ENCODE measurements around the gene PROSER3.

The PROSER3 gene

DNA sequence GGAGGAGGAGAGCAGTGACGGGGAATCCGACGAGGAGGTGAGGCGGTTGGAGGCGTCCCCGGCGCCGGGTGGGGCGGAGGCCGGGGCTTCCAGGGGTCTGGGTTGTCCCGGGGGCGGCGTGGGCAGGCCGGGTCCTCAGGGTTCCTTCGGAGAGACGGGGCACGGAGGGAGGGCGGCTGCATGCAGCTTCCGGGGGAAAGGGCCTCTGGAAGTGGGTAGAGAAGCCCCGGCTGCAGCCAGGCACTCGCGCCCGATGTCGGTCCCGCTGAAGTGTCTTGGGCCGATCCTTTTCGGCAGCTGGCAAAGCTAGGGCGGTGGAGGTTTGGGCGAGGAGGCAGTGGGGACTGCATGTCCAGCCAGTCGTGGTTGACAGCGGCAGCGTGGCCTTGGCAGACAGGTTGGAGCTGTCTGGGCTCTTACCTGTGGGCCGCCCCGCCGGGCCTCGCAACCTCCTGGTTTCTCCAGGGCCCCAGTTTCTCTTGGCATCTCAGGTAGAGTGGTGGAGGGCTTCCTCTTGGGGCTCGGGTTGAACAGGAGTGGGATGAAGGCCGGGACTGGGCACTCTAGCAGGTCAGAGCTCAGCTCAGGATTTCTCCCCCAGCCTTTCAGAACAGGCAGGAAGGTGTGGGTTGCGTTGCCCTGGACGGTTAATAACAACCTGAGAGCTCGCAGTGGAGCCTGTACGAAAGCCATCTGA lies 39.5 kb upstream of the PROSER3 start:
- H3K9me3 ChIP-seq (ENCODE audit: control extremely low read depth in 1 of 5, control insufficient read depth in 4 of 5, insufficient read depth in 2 of 5, low read depth in 1 of 5, low read length in 4 of 5), result no peaks in the 10 kb centered on the region
- peaks cover 0 to 45% (median 32%) of the 10 kb centered on the region in 4 experiments for H3K4me1 ChIP-seq (ENCODE audit: control extremely low read depth in 1 of 4, control insufficient read depth in 4 of 4, insufficient read depth in 4 of 4, low read length in 3 of 4)
- H3K27ac ChIP-seq (ENCODE audit: insufficient read depth in 1 of 2, low read depth in 1 of 2, low read length in 2 of 2, poor library complexity in 1 of 2, severe bottlenecking in 2 of 2), result peak overlapping the region; percentile 58 to 83
- ChIA-PET POLR2A (interaction anchor here (1.1 kb wide), 1 partner anchor 27 kb away, joined by 4 read pairs; the partner anchor contains the start of genes PSENEN and U2AF1L4), CTCF (interaction anchor here (0.9 to 1.3 kb wide), 3 partner anchors 10 to 30 kb away, joined by 3 to 5 read pairs (median 4); partner anchors contain the start of gene LIN37)
- H3K4me3 ChIP-seq (ENCODE audit: control insufficient read depth in 1 of 7, extremely low read depth in 1 of 7, insufficient read depth in 4 of 7, low read depth in 2 of 7, low read length in 6 of 7), result peak overlapping the region; percentile 62 to 92 (median 80)
- peak in 2 of 3 donors; percentile 53 to 57 for DNase-seq
- WGBS (ENCODE audit: insufficient coverage), result under 1% methylated on average over 41 of the region's 42 CpGs
- peaks cover 0 to 40% (median 25%) of the 10 kb centered on the region in 4 experiments for H3K36me3 ChIP-seq (ENCODE audit: control insufficient read depth in 4 of 4, insufficient read depth in 4 of 4, low read length in 3 of 4)
- no peaks in the 10 kb centered on the region for H3K27me3 ChIP-seq (replicated peaks in 2 of 5; ENCODE audit: control insufficient read depth in 4 of 5, insufficient read depth in 5 of 5, low read length in 4 of 5)

DNA sequence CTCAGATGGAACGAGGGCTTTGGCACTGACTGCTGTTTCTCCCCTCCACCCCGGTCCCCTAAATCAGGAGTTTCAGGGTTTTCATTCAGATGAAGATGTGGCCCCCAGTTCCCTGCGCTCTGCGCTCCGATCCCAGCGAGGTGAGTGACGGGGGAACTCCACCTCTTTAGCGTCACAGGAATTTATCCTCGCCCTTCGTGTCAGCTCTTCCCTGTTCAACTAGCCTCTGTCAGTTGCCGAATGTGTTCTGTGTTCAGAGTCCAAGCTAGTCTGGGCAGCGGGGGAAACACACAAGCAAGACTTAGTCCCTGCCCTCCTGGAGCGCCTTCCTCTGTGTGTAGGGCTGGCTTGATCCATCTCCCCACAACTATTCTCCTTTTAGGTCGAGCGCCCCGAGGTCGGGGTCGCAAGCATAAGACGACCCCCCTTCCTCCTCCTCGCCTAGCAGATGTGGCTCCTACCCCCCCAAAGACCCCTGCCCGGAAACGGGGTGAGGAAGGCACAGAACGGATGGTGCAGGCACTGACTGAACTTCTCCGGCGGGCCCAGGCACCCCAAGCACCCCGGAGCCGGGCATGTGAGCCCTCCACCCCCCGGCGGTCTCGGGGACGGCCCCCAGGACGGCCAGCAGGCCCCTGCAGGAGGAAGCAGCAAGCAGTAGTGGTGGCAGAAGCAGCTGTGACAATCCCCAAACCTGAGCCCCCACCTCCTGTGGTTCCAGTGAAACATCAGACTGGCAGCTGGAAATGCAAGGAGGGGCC lies 38.4 kb upstream of the PROSER3 start:
- Histone ChIP-seq H3K27me3 (replicated peaks in 2 of 5; ENCODE audit: control insufficient read depth in 4 of 5, insufficient read depth in 5 of 5, low read length in 4 of 5) (no peaks in the 10 kb centered on the region), H3K27ac (ENCODE audit: insufficient read depth in 1 of 2, low read depth in 1 of 2, low read length in 2 of 2, poor library complexity in 1 of 2, severe bottlenecking in 2 of 2) (peak overlapping the region in 1 of 2 experiments; percentile 83), H3K36me3 (ENCODE audit: control insufficient read depth in 4 of 4, insufficient read depth in 4 of 4, low read length in 3 of 4) (peaks cover 0 to 50% (median 36%) of the 10 kb centered on the region in 4 experiments), H3K4me1 (ENCODE audit: control extremely low read depth in 1 of 4, control insufficient read depth in 4 of 4, insufficient read depth in 4 of 4, low read length in 3 of 4) (peaks cover 0 to 40% (median 28%) of the 10 kb centered on the region in 4 experiments), H3K4me3 (ENCODE audit: control insufficient read depth in 1 of 7, extremely low read depth in 1 of 7, insufficient read depth in 4 of 7, low read depth in 2 of 7, low read length in 6 of 7) (peak overlapping the region in 4 of 7 experiments; percentile 75 to 92 (median 84)), H3K9me3 (ENCODE audit: control extremely low read depth in 1 of 5, control insufficient read depth in 4 of 5, insufficient read depth in 2 of 5, low read depth in 1 of 5, low read length in 4 of 5) (no peaks in the 10 kb centered on the region)
- WGBS (ENCODE audit: insufficient coverage), result 98% methylated on average over 23 of the region's 32 CpGs
- POLR2A ChIA-PET, result interaction anchor here (0.6 to 1.1 kb wide), 2 partner anchors 26 to 196 kb away, joined by 4 read pairs; partner anchors contain the start of genes PSENEN and U2AF1L4
- CTCF ChIA-PET, result interaction anchor here (0.9 to 1.3 kb wide), 3 partner anchors 18 to 29 kb away, joined by 3 to 4 read pairs (median 3); partner anchors contain the start of gene LIN37
- no peak for DNase-seq

DNA sequence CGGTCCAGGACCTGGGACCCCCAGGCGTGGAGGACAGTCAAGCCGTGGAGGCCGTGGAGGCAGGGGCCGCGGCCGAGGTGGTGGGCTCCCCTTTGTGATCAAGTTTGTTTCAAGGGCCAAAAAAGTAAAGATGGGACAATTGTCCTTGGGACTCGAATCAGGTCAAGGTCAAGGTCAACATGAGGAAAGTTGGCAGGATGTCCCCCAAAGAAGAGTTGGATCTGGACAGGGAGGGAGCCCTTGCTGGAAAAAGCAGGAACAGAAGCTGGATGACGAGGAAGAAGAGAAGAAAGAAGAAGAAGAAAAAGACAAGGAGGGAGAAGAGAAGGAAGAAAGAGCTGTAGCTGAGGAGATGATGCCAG lies 37.8 kb upstream of the PROSER3 start:
- DNase-seq, result no peak
- no peak overlapping the region for H3K4me3 ChIP-seq (ENCODE audit: control insufficient read depth in 1 of 7, extremely low read depth in 1 of 7, insufficient read depth in 4 of 7, low read depth in 2 of 7, low read length in 6 of 7)
- ChIA-PET CTCF (interaction anchor here (1.3 kb wide), 1 partner anchor 20 kb away, joined by 3 read pairs; no protein-coding TSS in a partner anchor), POLR2A (no interaction called here)
- H3K36me3 ChIP-seq (ENCODE audit: control insufficient read depth in 4 of 4, insufficient read depth in 4 of 4, low read length in 3 of 4), result peaks cover 0 to 56% (median 42%) of the 10 kb centered on the region in 4 experiments
- 90% methylated on average over 8 of the region's 9 CpGs for WGBS (ENCODE audit: insufficient coverage)
- no peaks in the 10 kb centered on the region for H3K27me3 ChIP-seq (replicated peaks in 2 of 5; ENCODE audit: control insufficient read depth in 4 of 5, insufficient read depth in 5 of 5, low read length in 4 of 5)
- H3K4me1 ChIP-seq (ENCODE audit: control extremely low read depth in 1 of 4, control insufficient read depth in 4 of 4, insufficient read depth in 4 of 4, low read length in 3 of 4), result peaks cover 0 to 35% (median 28%) of the 10 kb centered on the region in 4 experiments
- no peaks in the 10 kb centered on the region for H3K9me3 ChIP-seq (ENCODE audit: control extremely low read depth in 1 of 5, control insufficient read depth in 4 of 5, insufficient read depth in 2 of 5, low read depth in 1 of 5, low read length in 4 of 5)
- no peak overlapping the region for H3K27ac ChIP-seq (ENCODE audit: insufficient read depth in 1 of 2, low read depth in 1 of 2, low read length in 2 of 2, poor library complexity in 1 of 2, severe bottlenecking in 2 of 2)

GRCh38 chr19:35720648-35721047 lies 37.3 kb upstream of the PROSER3 start:
- CTCF ChIA-PET, result interaction anchor here (1.3 kb wide), 1 partner anchor 19 kb away, joined by 3 read pairs; no protein-coding TSS in a partner anchor
- no peak for DNase-seq
- POLR2A ChIA-PET, result no interaction called here

DNA sequence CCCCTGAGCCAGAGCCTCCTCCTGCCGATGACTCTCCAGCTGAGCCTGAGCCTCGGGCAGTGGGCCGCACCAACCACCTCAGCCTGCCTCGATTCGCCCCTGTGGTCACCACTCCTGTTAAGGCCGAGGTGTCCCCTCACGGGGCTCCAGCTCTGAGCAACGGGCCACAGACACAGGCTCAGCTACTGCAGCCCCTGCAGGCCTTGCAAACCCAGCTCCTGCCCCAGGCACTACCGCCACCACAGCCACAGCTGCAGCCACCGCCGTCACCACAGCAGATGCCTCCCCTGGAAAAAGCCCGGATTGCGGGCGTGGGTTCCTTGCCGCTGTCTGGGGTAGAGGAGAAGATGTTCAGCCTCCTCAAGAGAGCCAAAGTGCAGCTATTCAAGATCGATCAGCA lies 36.6 kb upstream of the PROSER3 start:
- ChIA-PET POLR2A (no interaction called here), CTCF (interaction anchor here (1.3 kb wide), 1 partner anchor 15 kb away, joined by 3 read pairs; no protein-coding TSS in a partner anchor)
- DNase-seq, result no peak
- no peak overlapping the region for H3K4me3 ChIP-seq (ENCODE audit: control insufficient read depth in 1 of 7, extremely low read depth in 1 of 7, insufficient read depth in 4 of 7, low read depth in 2 of 7, low read length in 6 of 7)
- no peaks in the 10 kb centered on the region for H3K27me3 ChIP-seq (replicated peaks in 2 of 5; ENCODE audit: control insufficient read depth in 4 of 5, insufficient read depth in 5 of 5, low read length in 4 of 5)
- 98% methylated on average over 16 of the region's 16 CpGs for WGBS (ENCODE audit: insufficient coverage)
- H3K9me3 ChIP-seq (ENCODE audit: control extremely low read depth in 1 of 5, control insufficient read depth in 4 of 5, insufficient read depth in 2 of 5, low read depth in 1 of 5, low read length in 4 of 5), result no peaks in the 10 kb centered on the region
- peaks cover 0 to 23% (median 17%) of the 10 kb centered on the region in 4 experiments for H3K4me1 ChIP-seq (ENCODE audit: control extremely low read depth in 1 of 4, control insufficient read depth in 4 of 4, insufficient read depth in 4 of 4, low read length in 3 of 4)
- H3K27ac ChIP-seq (ENCODE audit: insufficient read depth in 1 of 2, low read depth in 1 of 2, low read length in 2 of 2, poor library complexity in 1 of 2, severe bottlenecking in 2 of 2), result no peak overlapping the region
- peaks cover 1 to 68% (median 50%) of the 10 kb centered on the region in 4 experiments for H3K36me3 ChIP-seq (ENCODE audit: control insufficient read depth in 4 of 4, insufficient read depth in 4 of 4, low read length in 3 of 4)

More at GRCh38 chr19:35720648-35721047, 37.3 kb upstream of the PROSER3 start:
- H3K4me1 ChIP-seq (ENCODE audit: control extremely low read depth in 1 of 4, control insufficient read depth in 4 of 4, insufficient read depth in 4 of 4, low read length in 3 of 4), result peaks cover 0 to 30% (median 24%) of the 10 kb centered on the region in 4 experiments
- no peak overlapping the region for H3K27ac ChIP-seq (ENCODE audit: insufficient read depth in 1 of 2, low read depth in 1 of 2, low read length in 2 of 2, poor library complexity in 1 of 2, severe bottlenecking in 2 of 2)
- no peaks in the 10 kb centered on the region for H3K9me3 ChIP-seq (ENCODE audit: control extremely low read depth in 1 of 5, control insufficient read depth in 4 of 5, insufficient read depth in 2 of 5, low read depth in 1 of 5, low read length in 4 of 5)
- H3K4me3 ChIP-seq (ENCODE audit: control insufficient read depth in 1 of 7, extremely low read depth in 1 of 7, insufficient read depth in 4 of 7, low read depth in 2 of 7, low read length in 6 of 7), result no peak overlapping the region
- peaks cover 0 to 61% (median 47%) of the 10 kb centered on the region in 4 experiments for H3K36me3 ChIP-seq (ENCODE audit: control insufficient read depth in 4 of 4, insufficient read depth in 4 of 4, low read length in 3 of 4)
- no peaks in the 10 kb centered on the region for H3K27me3 ChIP-seq (replicated peaks in 2 of 5; ENCODE audit: control insufficient read depth in 4 of 5, insufficient read depth in 5 of 5, low read length in 4 of 5)
- WGBS (ENCODE audit: insufficient coverage), result 90% methylated on average over 8 of the region's 17 CpGs

DNA sequence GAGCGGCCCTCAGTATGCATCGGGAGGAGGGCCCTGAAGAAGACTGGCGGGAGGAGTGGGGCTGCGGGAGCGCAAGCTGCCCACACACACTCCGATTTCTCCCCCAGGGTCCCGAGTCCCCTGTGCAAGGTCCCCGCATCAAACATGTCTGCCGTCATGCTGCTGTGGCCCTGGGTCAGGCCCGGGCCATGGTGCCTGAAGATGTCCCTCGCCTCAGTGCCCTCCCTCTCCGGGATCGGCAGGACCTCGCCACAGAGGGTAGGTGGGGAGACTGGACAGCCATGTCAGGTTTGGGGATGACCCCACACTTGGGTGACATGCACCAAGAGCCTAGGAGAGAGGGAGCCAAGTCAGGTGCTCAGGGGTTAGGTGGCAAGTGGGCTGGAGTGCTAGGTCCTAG lies 35.5 kb upstream of the PROSER3 start:
- CTCF ChIA-PET, result interaction anchor here (1.3 to 1.7 kb wide), 2 partner anchors 14 to 28 kb away, joined by 3 to 5 read pairs; no protein-coding TSS in a partner anchor
- no peak overlapping the region for H3K4me3 ChIP-seq (ENCODE audit: control insufficient read depth in 1 of 7, extremely low read depth in 1 of 7, insufficient read depth in 4 of 7, low read depth in 2 of 7, low read length in 6 of 7)

More for the DNA sequence above, 35.5 kb upstream of the PROSER3 start:
- Histone ChIP-seq H3K27ac (ENCODE audit: insufficient read depth in 1 of 2, low read depth in 1 of 2, low read length in 2 of 2, poor library complexity in 1 of 2, severe bottlenecking in 2 of 2) (no peak overlapping the region), H3K27me3 (replicated peaks in 2 of 5; ENCODE audit: control insufficient read depth in 4 of 5, insufficient read depth in 5 of 5, low read length in 4 of 5) (no peaks in the 10 kb centered on the region), H3K4me1 (ENCODE audit: control extremely low read depth in 1 of 4, control insufficient read depth in 4 of 4, insufficient read depth in 4 of 4, low read length in 3 of 4) (peaks cover 0 to 14% (median 11%) of the 10 kb centered on the region in 4 experiments), H3K9me3 (ENCODE audit: control extremely low read depth in 1 of 5, control insufficient read depth in 4 of 5, insufficient read depth in 2 of 5, low read depth in 1 of 5, low read length in 4 of 5) (no peaks in the 10 kb centered on the region), H3K36me3 (ENCODE audit: control insufficient read depth in 4 of 4, insufficient read depth in 4 of 4, low read length in 3 of 4) (peaks cover 4 to 78% (median 58%) of the 10 kb centered on the region in 4 experiments)
- POLR2A ChIA-PET, result no interaction called here
- 96% methylated on average over 14 of the region's 14 CpGs for WGBS (ENCODE audit: insufficient coverage)
- DNase-seq, result no peak
